ENCODE measurements around the gene B3GNT7.
A peak's percentile ranks its signal among the peaks of the same experiment; 100 is the strongest.
"Not testable (repeated sequence)": the region's sequence is repeated elsewhere in the genome, so short reads cannot be mapped to it uniquely, and the experiment has no call there.

The B3GNT7 gene

GRCh38 chr2:231404183-231404578, 8.7 kb downstream of the B3GNT7 start:
- not testable (repeated sequence) for DNase-seq

GRCh38 chr2:231405601-231406367, 10.3 kb downstream of the B3GNT7 start:
- not testable (repeated sequence) for DNase-seq

GRCh38 chr2:231407686-231408085, 12.2 kb downstream of the B3GNT7 start:
- not testable (repeated sequence) for DNase-seq

- not testable (repeated sequence) for DNase-seq
Measured at GRCh38 chr2:231408304-231408703, 12.8 kb downstream of the B3GNT7 start.

GRCh38 chr2:231409776-231410175, 14.3 kb downstream of the B3GNT7 start:
- no peak for DNase-seq

GRCh38 chr2:231410293-231411004, 14.9 kb downstream of the B3GNT7 start:
- DNase-seq = no peak

- no peak for DNase-seq
Measured at GRCh38 chr2:231411237-231411636, 15.7 kb downstream of the B3GNT7 start.

DNA sequence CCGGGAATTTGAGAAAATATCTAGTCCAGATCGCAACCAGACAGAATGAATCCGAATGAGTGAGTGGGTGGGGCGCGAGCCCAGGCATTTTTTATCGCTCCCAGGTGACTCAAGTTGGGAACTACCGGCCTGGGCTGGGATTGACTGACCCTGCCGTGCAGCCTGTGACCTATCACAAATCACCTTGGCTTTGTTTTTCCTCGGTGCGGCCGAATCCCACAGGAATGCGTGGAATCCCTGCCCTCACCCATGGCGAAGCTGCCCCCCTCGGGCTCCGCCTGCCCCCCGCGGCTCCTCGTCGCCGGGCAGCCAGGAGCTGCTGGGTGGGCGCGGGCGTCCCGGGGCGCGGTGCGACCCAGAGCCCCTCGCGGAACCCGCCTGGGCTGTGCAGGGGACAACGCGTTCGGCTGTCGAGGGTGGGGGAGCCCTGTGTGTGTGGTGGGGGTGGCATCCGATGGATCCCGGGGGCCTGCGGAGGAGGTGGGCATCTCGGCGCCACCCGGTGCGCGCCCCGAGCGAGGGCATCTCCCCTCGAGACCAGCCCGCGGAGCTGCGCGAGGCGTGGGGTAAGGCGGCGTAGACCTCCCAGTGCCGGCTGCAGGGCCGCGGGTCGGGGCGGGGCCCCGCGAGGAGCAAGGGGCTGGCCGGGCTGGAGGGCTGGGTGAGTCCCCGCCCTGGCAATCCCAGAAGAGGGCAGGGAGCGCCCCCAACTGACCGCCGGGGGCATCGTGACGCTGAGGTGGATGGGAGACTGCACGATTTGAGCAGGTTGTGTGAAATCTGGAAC, 16.5 kb downstream of the B3GNT7 start:
- DNase-seq = peak; percentile 32

DNA sequence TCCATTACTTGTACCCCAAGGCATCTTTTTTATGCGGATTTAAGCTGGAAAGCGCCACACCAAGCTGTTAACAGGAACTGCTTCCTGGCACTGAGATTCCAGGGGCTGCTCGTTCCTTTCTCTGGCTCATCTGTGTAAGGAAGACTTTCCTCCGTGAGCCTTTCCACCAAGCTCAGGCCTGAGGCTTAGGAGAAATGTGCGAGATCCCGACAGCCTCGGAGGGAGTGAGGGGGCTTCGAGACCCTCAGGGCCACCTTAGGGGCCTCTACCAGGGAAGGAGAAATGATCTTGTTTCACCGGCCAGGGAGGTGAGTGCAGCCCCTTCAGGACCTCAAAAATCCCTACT, 17.1 kb downstream of the B3GNT7 start:
- DNase-seq = no peak

- no peak for DNase-seq
Measured at GRCh38 chr2:231413456-231413855, 17.9 kb downstream of the B3GNT7 start.

DNA sequence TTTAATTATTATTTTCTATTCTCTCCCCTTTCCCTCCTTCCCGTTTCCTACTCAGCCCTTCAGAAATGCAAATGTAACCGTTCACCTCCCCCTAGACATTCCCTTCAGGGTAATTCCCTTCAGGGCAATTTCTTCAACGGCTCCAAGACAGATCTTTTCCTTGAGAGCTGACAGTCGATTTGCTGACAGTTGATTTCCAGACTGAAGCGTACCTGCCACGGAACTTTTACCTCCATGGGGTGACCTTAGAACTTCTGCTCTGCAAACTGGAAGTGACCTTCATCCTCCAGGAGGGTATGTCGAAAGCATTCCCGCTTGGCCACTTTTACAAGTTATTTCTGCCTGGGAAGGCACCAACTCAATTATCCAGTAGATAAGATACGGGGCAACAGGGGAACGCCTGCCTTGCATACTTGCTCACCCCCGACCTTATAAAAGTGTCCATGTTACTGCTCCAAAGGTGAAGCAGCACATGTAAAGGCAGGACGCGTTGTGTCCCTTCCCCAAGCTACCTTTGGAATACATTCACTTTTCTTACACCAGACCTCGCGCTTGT, 18.5 kb downstream of the B3GNT7 start:
- DNase-seq = no peak

GRCh38 chr2:231415029-231415428, 19.5 kb downstream of the B3GNT7 start:
- no peak for DNase-seq

DNA sequence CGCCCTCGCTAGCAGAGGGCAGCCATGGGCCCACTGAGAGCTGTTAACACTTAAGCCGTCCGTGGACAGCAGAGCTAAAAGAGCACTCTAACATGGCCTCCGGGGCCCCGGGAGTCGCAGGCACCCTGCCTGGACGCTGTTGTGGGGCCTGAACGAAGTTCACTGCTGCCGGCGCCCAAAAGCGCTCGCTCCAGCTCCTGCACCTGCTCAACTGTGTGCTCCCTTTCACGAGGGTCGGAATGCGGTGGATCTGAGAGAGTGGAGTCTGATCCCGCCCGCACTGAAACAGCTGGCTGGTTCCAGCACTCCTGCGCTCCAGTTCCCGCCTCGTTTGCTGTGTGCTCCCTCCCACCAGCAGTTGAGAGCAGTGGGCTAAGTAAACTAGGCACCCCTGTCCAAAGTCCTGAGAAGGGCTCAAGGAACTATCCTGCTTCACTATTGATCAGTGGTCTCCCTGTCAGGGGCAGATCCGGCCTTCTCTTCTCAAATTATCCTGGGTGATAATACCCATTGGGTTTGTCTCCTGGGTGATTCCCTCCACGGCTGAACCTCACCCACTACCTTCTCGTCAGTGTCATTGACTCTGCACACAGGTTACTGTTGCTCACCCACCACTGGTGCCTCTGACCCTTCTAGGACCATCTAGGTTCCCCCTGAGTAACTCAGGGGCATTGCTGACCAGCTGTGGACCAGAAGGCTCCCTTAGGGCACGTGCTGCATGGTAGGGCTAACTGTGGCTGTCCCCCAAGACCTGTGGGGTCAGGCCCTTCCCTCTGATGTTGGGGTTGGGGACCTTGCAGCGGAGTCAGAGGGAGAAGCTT, 23.5 kb downstream of the B3GNT7 start:
- no peak for DNase-seq

- no peak for DNase-seq
Measured at GRCh38 chr2:231421051-231421580, 25.6 kb downstream of the B3GNT7 start.

DNA sequence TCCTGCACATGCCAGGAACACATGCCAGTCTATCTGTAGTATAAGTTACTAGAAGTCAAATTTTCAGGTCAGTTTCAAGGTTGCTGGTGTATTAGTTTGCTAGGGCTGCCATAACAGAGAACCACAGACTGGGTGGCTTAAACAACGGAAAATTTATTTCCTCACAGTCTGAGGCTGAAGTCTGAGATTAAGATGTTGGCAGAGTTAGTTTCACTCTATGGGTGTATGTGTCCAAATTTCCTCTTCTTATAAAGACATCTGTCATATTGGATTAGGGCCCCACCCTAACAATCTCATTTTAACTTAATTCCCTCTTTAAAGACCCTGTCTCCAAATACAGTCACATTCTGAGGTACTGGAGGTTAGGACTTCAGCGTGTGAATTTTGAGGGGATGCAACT, 26.5 kb downstream of the B3GNT7 start:
- no peak for DNase-seq

DNA sequence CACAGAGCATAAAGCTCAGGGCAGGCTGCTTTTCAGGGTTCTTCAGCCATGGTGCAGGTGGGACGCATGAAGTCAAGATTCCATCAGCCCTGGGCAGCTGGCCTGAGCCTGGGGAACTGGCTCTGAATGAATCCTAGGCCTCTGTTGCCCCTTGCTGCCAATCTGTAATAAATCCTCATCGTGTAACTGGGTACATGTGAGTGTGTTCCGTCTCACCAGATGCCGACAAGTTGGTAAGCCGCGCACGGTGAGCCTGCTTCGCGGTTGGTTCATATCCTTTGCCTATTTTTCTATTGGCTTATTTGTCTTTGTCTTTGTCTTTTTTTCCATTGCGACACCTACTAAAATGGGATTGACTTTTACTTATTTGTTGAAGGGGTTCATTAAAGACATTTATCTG, 27.7 kb downstream of the B3GNT7 start:
- DNase-seq = no peak

DNA sequence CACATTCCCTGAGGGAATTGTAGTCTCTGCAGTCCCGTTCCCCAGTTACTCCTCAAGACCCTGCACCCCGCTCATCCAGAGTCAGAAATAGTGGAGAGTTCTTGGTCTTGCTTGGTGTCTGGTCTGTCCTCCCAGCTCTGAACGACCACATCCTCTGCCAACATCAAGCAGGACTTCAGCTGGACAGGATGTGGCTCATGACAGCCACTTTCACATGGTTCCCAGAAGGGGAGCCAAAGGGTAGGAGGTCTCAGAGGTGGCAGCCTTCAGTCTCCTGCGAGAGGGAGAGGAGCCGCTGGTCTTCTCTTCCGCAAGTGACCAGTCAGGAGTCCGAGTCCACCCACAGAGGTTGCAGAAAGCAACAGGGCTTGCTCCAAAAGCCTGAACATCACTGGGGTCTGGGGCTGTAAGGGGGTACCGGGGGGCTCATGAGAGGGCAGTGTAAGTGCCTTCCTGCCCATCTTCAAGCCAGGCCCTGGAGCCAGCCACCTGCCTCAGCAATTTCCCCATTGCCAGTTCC, 29.8 kb downstream of the B3GNT7 start:
- DNase-seq = no peak

- no peak for DNase-seq
Measured at GRCh38 chr2:231425811-231426703, 30.5 kb downstream of the B3GNT7 start.

DNA sequence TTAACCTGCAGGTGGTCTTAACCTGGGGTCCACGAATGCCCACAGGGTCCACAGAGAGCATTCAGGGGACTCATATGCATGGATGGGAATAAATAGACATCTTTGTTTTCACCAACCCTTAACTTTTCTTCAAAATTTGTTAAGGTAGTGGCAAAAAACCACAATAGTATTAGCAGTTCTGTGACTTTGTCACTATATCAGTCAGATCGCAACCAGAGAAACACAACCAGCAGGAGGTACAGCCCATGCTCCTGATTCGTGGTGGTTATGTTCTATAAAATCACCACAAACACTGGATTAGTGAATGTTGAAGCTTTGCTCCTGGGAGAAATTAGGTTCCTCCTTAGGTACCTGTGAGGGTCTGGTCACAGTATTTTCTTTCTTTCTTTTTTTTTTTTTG, 31.6 kb downstream of the B3GNT7 start:
- DNase-seq = no peak

DNA sequence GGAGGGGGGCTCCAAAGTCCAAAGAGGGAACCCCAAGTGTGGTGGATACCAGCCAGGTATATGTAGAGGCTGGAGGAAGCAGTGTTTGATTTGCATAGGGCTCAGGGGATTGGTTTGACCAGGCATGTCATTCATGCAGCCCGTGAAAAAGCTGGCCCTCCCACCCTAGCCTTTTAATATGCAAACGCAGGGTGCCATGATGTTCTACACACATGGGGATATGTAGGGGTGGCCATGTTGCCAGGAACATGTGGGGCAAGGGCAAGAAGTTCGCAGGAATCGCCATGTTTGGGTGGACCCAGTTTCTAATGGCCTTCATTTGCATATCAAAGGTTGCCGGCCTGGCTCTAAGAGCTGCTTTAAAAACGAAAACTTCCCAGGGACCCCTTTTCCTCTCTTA, 33.6 kb downstream of the B3GNT7 start:
- DNase-seq = no peak

DNA sequence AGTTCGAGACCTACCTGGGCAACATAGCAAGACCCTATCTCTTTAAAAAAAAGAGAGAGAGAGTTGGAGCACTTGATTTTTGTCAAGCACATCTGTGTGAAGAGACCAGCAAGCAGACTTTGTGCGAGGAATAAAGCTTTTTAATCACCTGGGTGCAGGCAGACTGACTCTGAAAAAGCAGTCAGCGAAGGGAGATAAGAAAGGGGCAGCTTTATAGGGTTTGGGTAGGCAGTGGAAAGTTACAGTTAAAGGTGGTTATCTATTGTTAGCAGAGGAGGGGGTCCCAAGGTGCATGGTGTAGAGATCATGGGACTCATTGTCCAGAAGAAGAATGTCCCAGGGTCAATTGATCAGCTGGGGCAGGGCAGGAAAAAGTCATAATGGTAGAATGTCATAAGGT, 34.4 kb downstream of the B3GNT7 start:
- no peak for DNase-seq
